COR-L47 (cell line): ENCODE data around the gene FGD5.
"Not testable (repeated sequence)": the region's sequence is repeated elsewhere in the genome, so short reads cannot be mapped to it uniquely, and the experiment has no call there.

Experiments used
- DNase-seq: peaks from one replicate; lab custom pipeline; 2025; lab: John Stamatoyannopoulos, UW

The FGD5 gene

DNA sequence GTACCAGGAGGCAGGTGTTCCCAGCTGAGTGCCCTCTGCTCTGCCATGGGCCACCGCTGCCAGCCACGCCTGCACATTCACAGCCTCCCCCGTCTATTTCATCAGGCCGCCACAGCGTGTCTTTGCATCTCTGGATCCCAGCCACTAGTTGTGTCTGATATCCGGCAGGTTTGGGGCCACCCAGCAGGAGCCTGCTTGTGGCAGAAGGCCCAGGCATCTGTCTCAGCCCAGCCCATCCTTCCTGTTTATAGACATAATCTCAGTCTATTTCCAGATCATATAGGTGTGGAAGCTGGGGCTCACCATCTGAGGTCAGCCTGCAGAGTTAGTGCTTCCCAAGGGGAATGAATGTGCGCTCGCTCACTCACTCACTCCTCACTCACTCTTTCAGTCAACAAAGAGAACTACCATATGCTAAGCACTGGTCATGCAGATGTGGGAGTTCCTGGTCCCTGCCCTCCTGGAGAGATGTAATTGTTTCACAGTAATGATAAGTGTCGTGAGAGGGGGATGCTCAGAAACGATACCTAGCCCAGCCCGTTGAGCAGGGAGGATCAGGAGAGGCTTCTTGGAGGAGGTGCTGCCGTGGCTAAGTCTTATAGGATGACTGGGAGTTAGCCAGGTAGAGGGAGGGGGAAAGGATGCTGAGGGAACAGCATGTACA, 60.6 kb downstream of the FGD5 start:
- DNase-seq = peak; percentile 75

DNA sequence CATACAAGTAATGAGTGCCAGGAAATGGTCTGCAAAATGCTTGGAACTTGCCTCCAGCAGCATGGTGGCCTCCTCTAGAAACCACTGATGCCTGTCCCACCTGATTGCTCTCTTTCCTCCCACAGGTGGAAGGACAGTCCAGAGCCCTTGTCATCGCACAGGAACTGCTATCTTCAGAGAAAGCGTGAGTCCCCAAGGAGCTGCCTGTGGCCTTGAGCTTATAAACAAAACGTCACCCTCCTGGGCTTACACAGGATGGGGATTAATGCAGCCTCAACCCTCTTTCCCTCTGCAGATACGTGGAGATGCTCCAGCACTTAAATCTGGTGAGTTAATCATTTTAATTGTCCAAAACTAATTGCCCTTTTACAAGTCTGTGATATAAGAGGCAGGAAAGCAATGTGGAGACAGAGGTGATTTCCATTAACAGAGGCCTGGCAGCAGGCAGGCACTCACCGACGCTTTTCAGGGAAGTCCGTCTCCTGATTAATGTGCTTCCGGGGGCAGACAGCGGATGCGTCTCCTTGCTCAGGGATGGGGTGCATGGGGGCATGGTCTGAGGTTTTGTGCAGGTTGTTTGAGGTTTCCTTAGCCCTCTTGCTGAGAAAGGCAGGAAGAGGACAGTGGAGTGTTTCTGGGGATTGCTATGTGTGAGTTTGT, 61.8 kb downstream of the FGD5 start:
- no peak for DNase-seq

DNA sequence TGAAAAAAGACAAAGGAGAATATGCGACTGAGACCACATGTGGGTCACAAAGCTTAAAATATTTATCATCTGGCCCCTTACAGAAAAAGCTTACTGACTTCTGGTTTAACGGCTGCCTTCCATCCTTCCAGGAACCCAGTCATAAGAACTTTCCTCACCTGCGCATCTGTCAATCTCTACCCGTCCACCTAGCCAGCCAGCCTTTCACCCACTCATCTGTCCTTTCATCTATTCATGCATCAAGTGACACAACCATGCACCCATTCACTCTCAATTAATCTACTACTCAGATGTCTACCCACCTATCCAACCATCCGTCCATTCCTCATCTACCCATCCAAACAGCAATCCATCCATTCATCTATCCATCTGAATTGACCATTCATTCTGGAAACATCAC, 64.5 kb downstream of the FGD5 start:
- no peak for DNase-seq

DNA sequence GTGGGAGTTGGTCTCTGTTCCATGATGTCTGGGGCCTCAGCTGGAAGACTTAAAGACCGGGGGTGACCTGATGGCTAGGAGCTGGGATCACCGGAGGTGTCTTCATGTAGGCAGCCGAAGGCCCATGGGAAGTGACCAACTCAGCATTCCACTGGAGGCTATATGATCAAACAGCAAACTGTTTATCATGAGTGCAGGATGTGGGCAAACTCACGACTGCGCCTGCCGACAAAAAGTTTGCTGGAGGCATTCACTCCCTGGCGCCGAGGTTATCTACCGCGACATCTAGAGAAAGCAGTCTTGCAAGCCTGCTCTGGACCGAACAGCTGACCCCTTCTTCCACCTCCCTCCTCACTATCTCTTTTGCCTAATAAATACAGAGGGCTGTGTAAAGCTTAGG, 65.9 kb downstream of the FGD5 start:
- DNase-seq = no peak

DNA sequence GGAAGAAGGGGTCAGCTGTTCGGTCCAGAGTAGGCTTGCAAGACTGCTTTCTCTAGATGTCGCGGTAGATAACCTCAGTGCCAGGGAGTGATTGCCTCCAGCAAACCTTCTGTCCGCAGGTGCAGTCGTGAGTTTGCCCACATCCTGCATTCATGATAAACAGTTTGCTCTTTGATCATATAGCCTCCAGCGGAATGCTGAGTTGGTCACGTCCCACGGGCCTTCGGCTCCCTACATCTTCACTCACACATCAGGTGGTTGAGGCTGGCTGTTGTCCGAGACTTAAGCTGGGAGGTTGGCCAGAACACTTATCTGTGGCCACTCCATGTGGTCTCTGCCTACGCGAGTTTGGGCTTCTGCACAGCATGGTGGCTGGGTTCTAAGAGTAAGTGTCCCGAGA, 66.5 kb downstream of the FGD5 start:
- DNase-seq = no peak

DNA sequence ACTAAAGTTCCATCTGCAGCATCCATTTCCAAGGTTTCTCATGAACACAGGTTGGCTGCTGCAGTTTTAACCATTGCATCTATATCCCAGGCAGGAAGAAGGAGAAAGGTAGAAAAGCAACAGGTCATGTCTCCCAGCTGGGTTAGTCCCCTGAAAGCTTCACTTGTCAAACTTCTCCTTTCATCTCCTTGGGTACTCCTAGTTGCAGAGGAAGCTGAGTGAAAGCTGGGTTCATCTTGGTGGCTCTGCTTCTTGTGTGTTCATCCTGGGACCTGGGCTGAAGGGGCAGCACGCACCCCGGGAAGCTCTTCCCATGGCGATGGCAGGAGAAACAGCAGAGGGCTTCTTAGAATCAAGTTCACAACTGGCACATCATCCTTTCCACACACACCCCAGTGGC, 67.3 kb downstream of the FGD5 start:
- no peak for DNase-seq

DNA sequence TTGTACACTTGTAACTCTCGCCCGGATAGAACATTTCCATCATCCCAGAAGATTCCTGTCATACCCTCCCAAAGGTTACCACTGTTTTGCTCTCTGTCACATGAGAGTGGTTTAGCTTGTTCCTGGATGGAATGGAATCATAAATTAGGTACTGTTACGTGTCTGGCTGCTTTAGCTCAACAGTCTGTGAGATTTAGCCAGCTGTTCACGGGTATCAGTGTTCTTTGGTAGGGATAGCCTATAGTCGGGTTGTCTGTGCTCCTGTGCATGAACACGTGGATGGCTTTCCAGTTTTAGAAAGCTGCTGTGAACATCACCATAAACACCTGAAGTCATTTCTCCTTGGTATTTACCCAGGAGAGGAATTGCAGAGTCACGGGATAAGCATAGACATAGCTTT, 70.4 kb downstream of the FGD5 start:
- no peak for DNase-seq

DNA sequence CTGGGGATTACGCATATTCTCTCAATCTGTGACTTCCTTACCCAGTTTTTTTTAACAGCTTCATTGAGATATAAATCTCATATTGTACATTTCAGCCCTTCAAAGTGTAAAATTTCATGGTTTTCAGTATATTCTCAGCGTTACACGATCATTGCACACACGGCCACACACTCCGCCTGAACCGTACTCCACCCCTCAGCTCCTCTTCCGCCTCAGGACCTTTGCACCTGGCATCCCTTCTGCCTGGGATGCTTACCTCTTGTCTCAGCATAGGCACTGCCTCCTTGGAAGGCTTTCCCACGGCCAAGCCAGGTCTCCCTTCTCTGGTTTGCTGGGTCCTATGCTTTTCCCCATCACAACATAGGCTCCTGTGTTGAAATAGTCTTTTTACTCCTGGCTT, 71.2 kb downstream of the FGD5 start:
- no peak for DNase-seq

DNA sequence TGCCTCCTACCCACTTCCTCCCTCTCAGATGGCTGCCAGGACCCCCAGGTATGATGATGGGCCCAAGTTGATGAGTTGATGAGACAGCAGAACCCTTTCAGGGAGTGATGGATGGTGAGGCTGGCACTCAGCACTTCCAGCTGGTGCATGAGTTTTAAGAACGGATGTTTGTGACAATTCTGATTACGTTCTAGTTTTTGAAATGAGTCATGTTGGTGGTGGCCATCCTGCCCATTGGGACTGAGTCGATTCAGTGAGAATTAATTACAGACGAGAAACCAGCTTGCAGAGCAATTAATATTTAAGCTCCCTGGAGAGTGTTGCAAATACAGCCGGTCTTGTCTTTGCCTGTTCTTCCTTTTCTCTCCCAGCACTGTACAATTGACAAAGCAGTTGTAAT, 71.7 kb downstream of the FGD5 start:
- DNase-seq = no peak

DNA sequence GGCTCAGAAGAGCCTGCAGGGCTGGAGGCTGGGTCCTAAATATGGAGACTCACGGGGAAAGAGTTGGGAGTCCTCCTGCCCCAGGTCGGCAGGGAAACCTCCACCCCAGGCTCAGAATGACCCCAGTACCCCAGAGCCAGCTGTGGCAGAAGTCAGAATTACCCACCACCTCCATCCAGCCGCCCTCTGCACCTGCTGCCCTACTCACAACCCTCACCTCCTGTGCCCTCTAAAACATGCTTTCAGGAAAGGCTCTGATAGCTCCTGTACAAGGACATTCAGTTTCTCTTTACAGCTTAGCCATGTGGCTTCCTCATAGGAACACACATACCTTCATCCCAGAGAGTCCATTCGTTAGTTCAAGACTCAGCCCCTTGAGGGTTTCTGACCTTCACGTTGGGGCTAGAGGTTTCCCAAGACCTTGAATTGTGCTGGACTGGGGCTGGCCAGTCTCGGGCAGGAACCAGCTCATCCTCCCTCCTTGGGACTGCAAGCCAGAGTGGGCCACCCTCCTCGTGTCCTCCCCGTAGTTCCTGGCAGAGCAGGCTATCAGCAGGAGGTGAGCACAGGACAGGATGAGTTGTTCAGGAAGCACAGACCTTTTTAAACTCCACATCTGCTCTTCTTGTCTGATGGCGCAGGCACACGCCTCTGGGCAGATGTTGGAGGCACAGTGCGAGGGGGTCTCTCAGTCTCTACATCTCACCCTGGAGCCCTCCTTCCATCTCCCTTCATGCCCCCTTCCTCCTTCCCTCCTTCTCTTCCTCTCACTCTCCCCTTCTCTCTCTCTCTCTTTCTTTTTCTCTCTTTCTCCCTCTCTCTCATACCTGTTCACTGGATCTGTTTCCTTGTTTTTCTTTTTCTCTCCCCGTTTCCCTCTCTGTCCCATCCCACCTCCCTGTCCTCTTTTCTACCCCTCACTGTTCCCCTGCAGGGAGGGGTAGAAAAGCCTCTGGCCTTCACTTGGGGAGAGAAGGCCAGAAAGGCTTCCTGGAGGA, 72.7 kb downstream of the FGD5 start:
- DNase-seq = no peak

DNA sequence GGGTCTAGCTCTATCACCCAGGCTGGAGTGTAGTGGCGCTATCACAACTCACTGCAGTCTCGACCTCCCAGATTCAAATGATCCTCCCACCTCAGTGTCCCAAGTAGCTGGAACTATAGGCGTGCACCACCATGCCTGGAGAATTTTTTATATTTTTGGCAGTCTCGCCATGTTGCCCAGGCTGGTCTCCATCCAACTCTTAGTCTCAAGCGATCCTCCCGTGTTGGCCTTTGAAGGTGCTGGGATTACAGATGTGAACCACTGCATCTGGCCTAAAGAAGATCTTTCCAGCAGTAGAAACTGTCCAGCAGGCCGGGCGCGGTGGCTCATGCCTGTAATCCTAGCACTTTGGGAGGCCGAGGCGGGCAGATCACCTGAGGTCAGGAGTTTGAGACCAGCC, 73.5 kb downstream of the FGD5 start:
- DNase-seq = no peak

DNA sequence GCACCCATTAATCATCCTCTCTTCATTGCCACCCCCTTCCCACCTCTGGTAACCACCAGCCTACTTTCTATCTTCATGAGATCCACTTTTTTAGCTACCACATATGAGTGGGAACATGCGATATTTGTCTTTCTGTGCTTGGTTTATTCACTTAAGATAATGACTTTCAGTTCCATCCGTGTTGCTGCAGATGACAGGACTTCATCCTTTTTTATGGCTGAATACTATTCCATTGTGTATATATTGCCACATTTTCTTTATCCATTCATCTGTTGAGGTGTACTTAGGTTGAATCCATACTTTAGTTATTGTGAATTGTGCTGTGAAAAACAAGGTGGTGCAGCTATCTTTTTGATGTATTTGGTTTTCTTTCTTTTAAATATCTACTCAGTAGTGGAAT, 75.3 kb downstream of the FGD5 start:
- no peak for DNase-seq

DNA sequence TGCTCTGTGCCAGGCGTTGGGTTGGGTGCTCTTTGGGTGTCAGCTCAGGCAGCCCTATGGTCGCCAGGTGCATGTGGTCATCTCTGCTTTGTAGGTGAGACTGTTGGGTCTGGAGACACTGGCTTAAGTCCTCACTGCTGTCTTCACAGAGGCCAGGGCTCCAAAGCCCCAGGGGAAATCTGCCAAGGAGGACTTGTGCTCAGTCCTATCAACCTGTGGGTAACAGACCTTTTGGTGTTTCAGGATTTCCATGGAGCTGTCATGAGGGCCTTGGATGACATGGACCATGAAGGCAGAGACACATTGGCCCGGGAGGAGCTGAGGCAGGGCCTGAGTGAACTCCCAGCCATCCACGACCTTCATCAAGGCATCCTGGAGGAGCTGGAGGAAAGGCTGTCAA, 78.5 kb downstream of the FGD5 start:
- DNase-seq = no peak

DNA sequence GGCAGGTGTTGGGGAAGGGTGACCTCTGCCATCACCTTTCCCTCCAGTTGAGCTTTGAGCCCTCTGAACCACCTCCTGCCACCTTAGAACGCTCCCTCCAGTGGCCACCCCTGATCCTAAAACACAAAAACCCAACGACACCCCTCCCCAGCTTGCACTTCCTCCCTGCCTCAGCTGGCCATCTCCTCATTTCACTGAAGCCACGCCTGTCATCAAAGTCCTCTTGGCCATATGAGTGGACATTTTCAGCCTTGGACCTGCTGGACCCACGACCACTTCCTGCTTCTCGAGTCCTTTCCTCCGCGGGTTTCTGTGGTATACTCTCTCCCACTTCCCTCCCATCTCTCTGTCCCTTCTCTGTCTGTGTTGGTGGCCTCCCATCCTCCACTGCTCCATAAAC, 80.2 kb downstream of the FGD5 start:
- no peak for DNase-seq

DNA sequence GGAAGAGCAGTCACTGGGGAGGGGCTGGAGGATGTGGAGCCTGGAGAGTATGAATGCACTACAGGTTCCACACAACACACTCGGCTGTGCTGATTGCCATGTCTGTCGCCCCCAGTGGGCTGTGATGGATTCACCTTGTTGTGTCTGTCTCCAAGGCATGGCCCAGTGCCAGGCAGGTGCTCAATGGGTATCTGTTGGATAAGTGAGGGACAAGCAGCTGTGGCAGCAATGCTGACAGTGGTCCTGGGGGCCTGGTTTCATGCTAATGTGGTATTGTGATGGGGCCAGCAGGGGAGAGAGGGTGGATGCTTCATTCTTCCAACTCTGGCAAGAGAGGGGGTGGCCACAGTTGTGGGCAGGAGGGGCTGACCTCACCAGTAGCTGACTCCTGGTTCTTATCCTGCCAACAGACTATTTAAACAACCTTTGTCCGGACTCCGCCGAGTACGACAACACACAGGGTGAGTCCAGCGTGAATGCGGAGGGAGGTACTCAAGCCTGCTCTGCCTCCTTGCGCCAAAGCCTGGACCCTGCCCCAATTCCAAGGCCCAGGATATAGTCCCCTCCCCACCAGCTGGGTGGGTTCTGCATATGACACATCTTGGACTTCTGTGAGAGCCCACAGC, 81.3 kb downstream of the FGD5 start:
- DNase-seq = peak; percentile 81

DNA sequence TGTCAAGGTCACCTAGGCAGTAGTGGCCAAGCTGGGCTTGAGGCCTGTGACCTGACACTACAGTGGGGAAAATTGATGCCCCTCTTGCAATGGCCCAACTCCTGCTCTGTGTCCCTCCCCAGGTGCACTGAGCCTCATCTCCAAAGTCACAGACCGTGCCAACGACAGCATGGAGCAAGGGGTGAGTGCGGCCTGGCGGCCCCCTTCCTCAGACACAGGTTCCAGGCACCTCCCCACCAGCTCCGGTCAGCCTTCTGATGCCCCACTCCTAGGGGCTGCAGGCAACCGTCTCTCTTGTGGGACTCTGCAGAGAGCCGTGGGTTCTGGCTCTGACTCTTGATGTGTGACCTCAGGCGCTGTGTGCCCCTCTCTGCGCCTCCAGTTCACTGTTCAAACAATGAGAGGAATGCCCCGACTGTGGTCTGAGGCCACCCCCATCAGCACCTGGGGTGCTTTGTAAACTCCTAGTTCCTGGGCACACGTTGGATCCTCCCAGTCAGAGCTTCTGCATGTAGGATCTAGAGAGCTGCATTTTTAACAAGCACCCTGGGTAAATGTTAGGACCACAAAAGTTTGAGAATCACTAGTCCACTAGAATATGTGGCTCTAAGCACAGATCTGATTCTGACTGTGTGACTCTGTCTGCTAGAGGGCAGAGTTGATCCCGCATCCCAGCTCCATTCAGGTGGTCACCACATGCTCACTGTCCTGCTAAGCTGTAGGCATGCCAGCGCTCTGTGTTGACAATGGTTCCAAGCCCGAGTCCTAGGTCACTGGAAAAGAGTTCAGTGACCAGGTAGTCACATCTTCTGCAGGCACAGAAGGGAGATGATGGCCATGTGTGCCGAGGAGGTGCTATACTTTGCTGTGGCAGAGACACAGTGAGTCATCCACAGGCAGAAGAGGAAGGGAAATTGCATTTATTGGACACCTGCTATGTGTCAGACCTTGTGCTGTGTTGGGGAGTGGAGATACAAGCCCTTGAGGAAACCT, 82.4 kb downstream of the FGD5 start:
- DNase-seq = no peak

DNA sequence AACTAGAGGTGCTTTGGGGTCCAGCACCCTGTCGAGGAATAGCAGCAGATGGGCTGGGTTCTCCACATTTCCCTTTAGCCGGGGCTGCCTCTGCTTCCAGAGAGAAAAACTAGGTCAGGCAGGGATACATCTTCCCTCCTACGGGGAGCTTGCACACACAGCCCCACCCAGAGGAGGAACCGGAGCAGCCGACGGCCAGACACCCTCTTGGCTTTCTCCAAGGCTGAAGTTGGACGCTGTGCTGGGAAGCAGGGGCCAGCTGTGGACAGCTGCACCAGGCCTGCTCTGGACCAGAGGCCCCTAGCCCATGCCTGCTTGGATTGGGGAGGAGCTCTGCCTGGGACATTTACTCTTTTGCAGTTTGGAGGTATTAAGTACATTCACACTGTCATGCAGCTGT, 84.0 kb downstream of the FGD5 start:
- no peak for DNase-seq

DNA sequence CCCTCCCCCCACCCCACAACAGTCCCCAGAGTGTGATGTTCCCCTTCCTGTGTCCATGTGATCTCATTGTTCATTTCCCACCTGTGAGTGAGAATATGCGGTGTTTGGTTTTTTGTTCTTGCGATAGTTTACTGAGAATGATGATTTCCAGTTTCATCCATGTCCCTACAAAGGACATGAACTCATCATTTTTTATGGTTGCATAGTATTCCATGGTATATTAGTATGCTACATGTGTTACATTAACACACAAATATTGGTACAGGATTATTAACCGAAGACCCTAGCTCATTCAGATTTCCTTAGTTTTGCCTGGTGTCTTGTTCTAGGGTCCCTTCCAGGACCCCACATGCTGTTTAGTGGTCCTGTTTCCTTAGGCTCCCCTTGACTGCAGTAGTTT, 84.7 kb downstream of the FGD5 start:
- not testable (repeated sequence) for DNase-seq

DNA sequence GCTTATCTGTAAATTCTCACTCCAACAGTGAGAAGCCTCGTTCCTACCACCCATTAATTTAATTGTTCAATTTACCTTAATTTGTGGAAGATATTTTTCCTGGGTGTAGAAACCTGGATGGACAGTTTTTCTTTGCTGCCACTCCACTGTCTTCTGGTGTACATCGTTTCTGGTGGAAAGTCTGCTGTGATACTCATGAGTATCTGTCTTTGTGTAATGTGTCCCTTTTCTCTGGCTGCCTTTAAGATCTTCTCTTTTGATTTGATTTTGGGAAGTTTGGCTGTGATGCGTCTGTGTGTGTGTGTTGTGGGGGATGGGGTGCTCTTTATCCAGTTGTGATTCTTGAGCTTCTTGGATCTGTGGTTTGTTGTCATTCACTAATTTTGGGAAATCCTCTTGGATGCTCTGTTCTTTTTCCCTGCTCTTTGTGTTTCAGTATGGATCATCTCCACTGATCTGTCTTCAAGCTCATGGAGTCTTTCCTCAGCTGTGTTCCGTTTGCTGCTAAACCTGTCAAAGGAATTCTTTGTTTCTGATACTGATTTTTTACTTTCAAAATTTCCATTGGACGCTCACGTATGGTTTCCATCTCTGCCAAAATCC, 86.4 kb downstream of the FGD5 start:
- DNase-seq = no peak

DNA sequence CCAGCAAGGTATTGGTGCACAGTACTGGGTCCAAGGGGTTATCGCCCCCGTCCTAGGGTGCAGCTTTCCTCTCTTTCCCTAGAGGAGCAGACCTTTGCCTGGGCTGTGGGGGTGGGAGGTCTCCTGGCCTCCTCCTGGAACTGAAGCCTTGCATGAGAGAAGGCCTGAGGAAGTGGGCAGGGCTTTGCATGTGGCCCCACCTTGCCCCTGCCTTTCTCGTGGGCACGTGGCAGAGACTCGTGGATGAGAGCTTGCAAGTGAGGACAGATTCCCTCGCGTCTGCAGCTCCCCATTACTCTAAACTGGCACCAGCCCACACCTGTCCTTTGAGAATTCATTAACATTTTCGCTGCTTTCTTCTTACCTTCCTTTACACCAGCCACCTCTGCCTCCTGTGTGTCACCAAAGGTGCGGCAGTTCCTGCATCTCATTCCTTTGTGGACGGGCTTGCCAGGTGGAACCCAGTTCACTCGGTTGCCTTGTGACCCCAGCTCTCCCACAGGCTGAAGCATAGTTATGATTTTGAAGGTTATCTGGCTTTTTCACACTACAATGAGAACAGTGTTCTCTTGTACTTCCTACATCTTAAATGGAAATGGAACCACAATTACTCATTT, 87.7 kb downstream of the FGD5 start:
- no peak for DNase-seq
